ENCODE results near the gene NF1. TPM values are rescaled to one million over a fixed set of nuclear protein-coding genes. Genes with fewer than 3 reads are reported as not detected.

Gene NF1
- total and polyA plus RNA-seq, 2 donors (not counting 1 experiment from before 2014, with no cell fraction given) = 10.8 to 27.7 TPM

GRCh38 chr17:31251105-31251969, 156.6 kb downstream of the NF1 start:
- Mint-ChIP-seq H3K9me3 (ENCODE audit: insufficient read depth) (no peaks in the 10 kb centered on the region), H3K27me3 (no peaks in the 10 kb centered on the region), H3K4me3 (no peak overlapping the region), H3K4me1 (peaks cover 13% of the 10 kb centered on the region), H3K27ac (no peak overlapping the region)
- H4K20me1 ChIP-seq (ENCODE audit: control insufficient read depth, insufficient read depth, low read length, poor library complexity, severe bottlenecking) = no peaks in the 10 kb centered on the region
- no peaks in the 10 kb centered on the region for H3K9me3 ChIP-seq (ENCODE audit: control extremely low read depth in 1 of 3, control insufficient read depth in 2 of 3, insufficient read depth in 1 of 3, low read length in 2 of 3)
- H3K4me3 ChIP-seq (ENCODE audit: control extremely low read depth in 1 of 5, extremely low read depth in 1 of 5, insufficient read depth in 1 of 5, low read depth in 2 of 5, low read length in 4 of 5) = no peak overlapping the region
- intact Hi-C loops (cut with micrococcal nuclease) = no loop called here
- H3K27me3 ChIP-seq (replicated peaks in 1 of 4; ENCODE audit: control extremely low read depth in 1 of 4, control insufficient read depth in 3 of 4, insufficient read depth in 4 of 4, low read length in 3 of 4) = no peaks in the 10 kb centered on the region
- ATAC-seq (ENCODE audit: low read depth) = no peak
- ChIA-PET POLR2A (interaction anchor here (0.7 kb wide), 1 partner anchor 15 kb away, joined by 4 read pairs; no protein-coding TSS in a partner anchor), CTCF (interaction anchor here (0.9 kb wide), 1 partner anchor 138 kb away, joined by 3 read pairs; no protein-coding TSS in a partner anchor)
- no peak overlapping the region for H3K4me2 ChIP-seq (replicated peaks; ENCODE audit: low read depth, low read length, poor library complexity, severe bottlenecking)
- no peaks in the 10 kb centered on the region for H3K79me2 ChIP-seq (ENCODE audit: control insufficient read depth, insufficient read depth, low read length)
- H3K36me3 ChIP-seq (replicated peaks in 1 of 2; ENCODE audit: control extremely low read depth in 1 of 2, control insufficient read depth in 1 of 2, extremely low read depth in 1 of 2, insufficient read depth in 2 of 2, low read length in 1 of 2) = no peaks in the 10 kb centered on the region
- H3K9ac ChIP-seq (ENCODE audit: low read length) = no peak overlapping the region
- H3K27ac ChIP-seq (ENCODE audit: low read length in 2 of 2) = no peak overlapping the region
- no peak overlapping the region for H2AFZ ChIP-seq (ENCODE audit: insufficient read depth, low read depth, low read length, poor library complexity, severe bottlenecking)
- TF ChIP-seq EZH2 (IDR thresholded peaks at IDR 0.05; ENCODE audit: borderline replicate concordance, insufficient read depth, low read depth, low read length, poor library complexity, severe bottlenecking) = no peak
- no peak for TF ChIP-seq CTCF (IDR thresholded peaks at IDR 0.05)
- DNase-seq = no peak
- no CpG with 5 or more reads among the region's 1 CpG for WGBS (ENCODE audit: insufficient coverage)
- peaks cover 2 to 11% of the 10 kb centered on the region in 2 donors for H3K4me1 ChIP-seq (ENCODE audit: control insufficient read depth in 2 of 2, insufficient read depth in 2 of 2, low read length in 2 of 2)

- Histone ChIP-seq H2AFZ (ENCODE audit: insufficient read depth, low read depth, low read length, poor library complexity, severe bottlenecking) (no peak overlapping the region), H3K4me2 (replicated peaks; ENCODE audit: low read depth, low read length, poor library complexity, severe bottlenecking) (no peak overlapping the region), H3K27me3 (replicated peaks in 1 of 4; ENCODE audit: control extremely low read depth in 1 of 4, control insufficient read depth in 3 of 4, insufficient read depth in 4 of 4, low read length in 3 of 4) (no peaks in the 10 kb centered on the region), H3K36me3 (replicated peaks in 1 of 2; ENCODE audit: control extremely low read depth in 1 of 2, control insufficient read depth in 1 of 2, extremely low read depth in 1 of 2, insufficient read depth in 2 of 2, low read length in 1 of 2) (no peaks in the 10 kb centered on the region), H3K27ac (ENCODE audit: low read length in 2 of 2) (no peak overlapping the region), H3K9me3 (ENCODE audit: control extremely low read depth in 1 of 3, control insufficient read depth in 2 of 3, insufficient read depth in 1 of 3, low read length in 2 of 3) (no peaks in the 10 kb centered on the region), H3K9ac (ENCODE audit: low read length) (no peak overlapping the region), H4K20me1 (ENCODE audit: control insufficient read depth, insufficient read depth, low read length, poor library complexity, severe bottlenecking) (no peaks in the 10 kb centered on the region), H3K4me3 (ENCODE audit: control extremely low read depth in 1 of 5, extremely low read depth in 1 of 5, insufficient read depth in 1 of 5, low read depth in 2 of 5, low read length in 4 of 5) (no peak overlapping the region), H3K79me2 (ENCODE audit: control insufficient read depth, insufficient read depth, low read length) (no peaks in the 10 kb centered on the region), H3K4me1 (ENCODE audit: control insufficient read depth in 2 of 2, insufficient read depth in 2 of 2, low read length in 2 of 2) (peaks cover 2 to 11% of the 10 kb centered on the region in 2 donors)
- CTCF ChIA-PET = no interaction called here
- no peak overlapping the region for H3K27ac Mint-ChIP-seq
- H3K4me1 Mint-ChIP-seq = peaks cover 13% of the 10 kb centered on the region
- H3K27me3 Mint-ChIP-seq = no peaks in the 10 kb centered on the region
- no peak for TF ChIP-seq EZH2 (IDR thresholded peaks at IDR 0.05; ENCODE audit: borderline replicate concordance, insufficient read depth, low read depth, low read length, poor library complexity, severe bottlenecking)
- no peak for TF ChIP-seq CTCF (IDR thresholded peaks at IDR 0.05)
- no peak overlapping the region for H3K4me3 Mint-ChIP-seq
- H3K9me3 Mint-ChIP-seq (ENCODE audit: insufficient read depth) = no peaks in the 10 kb centered on the region
- no peak for ATAC-seq (ENCODE audit: low read depth)
- DNase-seq = no peak
- intact Hi-C loops (cut with micrococcal nuclease) = no loop called here
- POLR2A ChIA-PET = interaction anchor here (0.7 kb wide), 1 partner anchor 14 kb away, joined by 4 read pairs; no protein-coding TSS in a partner anchor
Observed at GRCh38 chr17:31251970-31252328, 157.2 kb downstream of the NF1 start.
